ENCODE measurements around the gene MUC12. TPM values are rescaled to one million over a fixed set of nuclear protein-coding genes. Genes with fewer than 3 reads are reported as not detected.

The MUC12 gene
- total and polyA plus RNA-seq, 2 donors (not counting 3 experiments of a cell fraction or from before 2014, with no cell fraction given), result not detected

- H3K36me3 ChIP-seq (ENCODE audit: control insufficient read depth in 2 of 2, extremely low read depth in 1 of 2, insufficient read depth in 2 of 2, low read length in 2 of 2), result no peaks in the 10 kb centered on the region
- no peak overlapping the region for H3K9ac ChIP-seq (replicated peaks; ENCODE audit: extremely low read depth, insufficient read depth, low read length)
- no peak overlapping the region for H3K27ac ChIP-seq (ENCODE audit: insufficient read depth, low read depth, low read length)
- H2AFZ ChIP-seq (ENCODE audit: low read depth, low read length), result no peak overlapping the region
- ChIA-PET POLR2A (interaction anchor here (0.7 kb wide), 1 partner anchor 262 kb away, joined by 4 read pairs; no protein-coding TSS in a partner anchor), CTCF (interaction anchor here (0.6 to 4.6 kb wide), 14 partner anchors 9 to 354 kb away, joined by 3 to 57 read pairs (median 10); partner anchors contain the start of genes ACHE, POP7, SLC12A9 and UFSP1)
- intact Hi-C loops (cut with micrococcal nuclease), result loop anchor here (1.0 to 10.0 kb wide), 4 partner anchors 93 to 915 kb away; partner anchors contain the start of gene LAMTOR4
- H4K20me1 ChIP-seq (replicated peaks; ENCODE audit: control insufficient read depth, extremely low read depth, insufficient read depth, low read length), result no peaks in the 10 kb centered on the region
- FAIRE-seq, result no peak
- BruUV-seq (replicated peaks), result no TSS peak
- no peak overlapping the region for H3K4me2 ChIP-seq (ENCODE audit: insufficient read depth, low read length)
- no peaks in the 10 kb centered on the region for H3K9me1 ChIP-seq (replicated peaks; ENCODE audit: control insufficient read depth, extremely low read depth, insufficient read depth, low read length)
- TF ChIP-seq EZH2 (IDR thresholded peaks at IDR 0.05; ENCODE audit: borderline replicate concordance, low read depth, low read length, severe bottlenecking) (no peak), POLR2AphosphoS5 (IDR thresholded peaks at IDR 0.05; ENCODE audit: insufficient read depth, low read depth, low read length) (no peak), POLR2A (IDR thresholded peaks at IDR 0.05; ENCODE audit: low read depth, low read length) (no peak), JUN (IDR thresholded peaks at IDR 0.05; ENCODE audit: borderline replicate concordance, insufficient read depth, insufficient read length, low read depth) (no peak), MAX (IDR thresholded peaks at IDR 0.05; ENCODE audit: insufficient read depth, insufficient read length) (no peak), FOS (IDR thresholded peaks at IDR 0.05; ENCODE audit: borderline replicate concordance, insufficient read depth, low read length) (no peak), GATA2 (IDR thresholded peaks at IDR 0.05; ENCODE audit: insufficient read depth, insufficient read length, low read depth, low read length) (no peak), CTCF (IDR thresholded peaks at IDR 0.05; ENCODE audit: extremely low read depth in 1 of 2, insufficient read depth in 1 of 2, low read depth in 1 of 2, low read length in 2 of 2) (no peak), MYC (IDR thresholded peaks at IDR 0.05; ENCODE audit: low read depth, low read length) (no peak)
- H3K4me3 ChIP-seq (replicated peaks in 1 of 3; ENCODE audit: insufficient read depth in 1 of 3, low read depth in 1 of 3, low read length in 3 of 3), result no peak overlapping the region
- no peaks in the 10 kb centered on the region for H3K9me3 ChIP-seq (replicated peaks; ENCODE audit: control insufficient read depth, insufficient read depth, low read length)
- H3K79me2 ChIP-seq (ENCODE audit: control insufficient read depth, insufficient read depth, low read length), result no peaks in the 10 kb centered on the region
- peaks cover 3 to 5% of the 10 kb centered on the region in 2 experiments for H3K27me3 ChIP-seq (ENCODE audit: control insufficient read depth in 2 of 2, insufficient read depth in 2 of 2, low read length in 2 of 2)
- dilution Hi-C loops (cut with MboI; ENCODE audit: extremely low pct_ligation_motif_present, low sequenced_read_pairs), result no loop called here
- H3K4me1 ChIP-seq (ENCODE audit: control insufficient read depth, extremely low read depth, insufficient read depth, low read length), result no peaks in the 10 kb centered on the region
- DNase-seq (ENCODE audit: low read depth, low spot score), result no peak
Observed at GRCh38 chr7:101059620-101059942, 90.2 kb downstream of the MUC12 start.

Data from endothelial cell of umbilical vein (primary cell).